Stimulated activated CD8-positive, alpha-beta memory T cell treated with anti-CD3 and anti-CD28 coated beads, Interleukin-7, amount 100 ng/mL, for 4 hours (primary cell): Measurements from ENCODE around the gene SERTAD2.

Source experiments
- DNase-seq, 2 donors: peaks; one replicate each; pipeline ENCODE4 v3.0.0-alpha.2; 2020; ENCODE audit warnings: low read depth in 2 of 2

SERTAD2 gene

DNA sequence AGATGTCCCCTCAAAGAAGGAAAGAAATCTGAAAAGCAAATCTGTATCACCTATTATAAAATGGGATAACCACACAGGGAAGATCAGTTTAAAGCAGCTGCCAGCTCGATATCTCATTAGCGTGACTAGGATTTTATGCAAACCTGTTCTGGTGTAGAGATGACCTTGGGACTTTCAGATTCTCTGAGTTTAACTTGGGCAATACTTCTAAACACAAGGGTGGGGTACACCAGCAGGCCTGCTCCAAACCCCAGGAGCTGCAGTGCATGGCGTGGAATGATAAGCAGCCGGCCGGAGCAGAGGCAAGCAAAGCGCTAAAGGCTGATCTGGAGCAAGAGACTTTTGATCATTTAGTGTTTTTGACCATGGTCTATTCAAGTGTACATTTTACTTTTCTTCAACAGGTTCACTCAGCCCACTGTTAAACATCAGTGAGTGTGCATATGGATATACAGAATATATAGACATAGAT, 4.7 kb downstream of the SERTAD2 start:
- DNase-seq: no peak

DNA sequence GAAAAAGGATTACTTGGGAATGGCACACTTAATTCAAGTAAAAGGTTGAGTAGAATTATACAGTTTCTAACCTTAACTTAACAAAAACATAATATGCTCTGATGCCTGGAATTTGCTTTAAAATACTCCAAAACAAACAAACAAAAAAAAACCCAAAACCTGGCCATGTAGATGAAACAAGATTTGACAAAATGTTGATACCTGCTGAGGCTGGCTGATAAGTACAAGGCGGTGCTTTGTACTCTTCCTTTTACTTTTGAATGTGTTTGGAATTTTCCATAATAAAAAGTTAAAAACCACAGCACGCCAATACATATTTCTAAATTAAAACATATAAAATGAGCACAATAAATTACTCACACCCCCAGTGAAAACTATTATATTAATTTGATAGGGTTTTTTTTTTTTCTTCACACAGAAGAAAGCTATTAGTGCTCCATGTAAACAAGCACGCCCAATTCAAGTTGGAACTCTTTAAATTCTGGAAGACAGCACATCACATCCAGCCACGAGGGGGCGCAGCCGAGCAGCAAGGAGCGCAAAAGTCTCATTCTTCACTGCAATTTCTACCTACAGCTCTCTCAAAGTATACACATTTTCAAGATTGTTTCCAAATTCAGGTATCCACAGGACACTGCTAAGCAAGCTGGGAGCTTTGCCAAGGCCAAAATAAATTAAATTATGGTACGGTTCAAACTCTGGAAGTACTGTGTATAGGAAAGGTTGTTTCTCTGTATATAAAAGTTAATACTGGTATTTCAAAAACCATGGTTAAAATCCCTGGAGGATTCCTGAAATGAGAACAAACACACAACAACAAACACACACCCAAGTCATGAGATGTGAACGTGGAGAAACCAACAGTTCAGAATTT, 7.5 kb downstream of the SERTAD2 start:
- peak; percentile 69 to 76 for DNase-seq

DNA sequence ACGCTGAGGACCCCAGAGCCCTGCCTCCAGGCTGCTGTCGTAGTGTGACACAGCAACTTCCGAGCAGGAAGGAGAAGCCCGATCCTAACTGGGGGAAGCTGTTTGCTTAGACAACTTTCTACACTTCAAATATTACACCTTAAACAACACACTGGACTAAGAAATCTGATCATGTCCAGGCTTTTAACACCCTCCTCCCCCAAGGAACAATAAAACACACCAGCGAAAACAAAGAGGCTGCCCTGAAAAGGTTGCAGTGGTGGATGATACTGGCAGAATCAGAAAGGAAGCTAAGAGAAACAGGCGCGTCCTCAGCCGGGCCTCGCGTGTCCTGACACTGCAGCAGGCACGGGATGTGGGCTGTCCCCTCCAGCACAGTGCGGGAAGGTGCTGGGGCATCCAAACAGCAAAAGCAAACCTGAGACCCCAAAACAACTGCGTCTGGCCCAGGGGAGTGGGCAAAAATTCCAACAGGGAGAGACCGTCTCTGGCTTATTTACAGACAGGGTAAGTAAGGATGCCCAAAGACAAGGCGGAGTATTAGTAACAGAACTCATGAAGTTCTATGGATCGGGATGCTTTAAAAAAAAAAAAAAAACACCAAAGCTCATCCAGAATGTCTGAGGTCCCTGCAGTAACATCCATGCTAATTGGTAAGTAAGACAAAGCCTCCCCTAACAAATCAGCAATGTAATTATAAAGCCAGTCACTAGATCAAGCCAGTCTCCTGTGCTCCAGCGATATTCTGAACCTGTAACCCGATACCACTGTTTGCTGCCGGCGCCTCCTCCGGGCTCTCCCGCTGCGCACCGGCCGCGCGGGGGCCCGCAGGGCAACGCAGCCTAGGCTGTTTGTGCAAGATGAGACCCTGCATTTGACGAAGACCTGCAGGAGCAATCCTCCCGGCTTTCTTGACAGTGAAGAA, 9.0 kb downstream of the SERTAD2 start:
- peak in 1 of 2 donors; percentile 56 for DNase-seq

DNA sequence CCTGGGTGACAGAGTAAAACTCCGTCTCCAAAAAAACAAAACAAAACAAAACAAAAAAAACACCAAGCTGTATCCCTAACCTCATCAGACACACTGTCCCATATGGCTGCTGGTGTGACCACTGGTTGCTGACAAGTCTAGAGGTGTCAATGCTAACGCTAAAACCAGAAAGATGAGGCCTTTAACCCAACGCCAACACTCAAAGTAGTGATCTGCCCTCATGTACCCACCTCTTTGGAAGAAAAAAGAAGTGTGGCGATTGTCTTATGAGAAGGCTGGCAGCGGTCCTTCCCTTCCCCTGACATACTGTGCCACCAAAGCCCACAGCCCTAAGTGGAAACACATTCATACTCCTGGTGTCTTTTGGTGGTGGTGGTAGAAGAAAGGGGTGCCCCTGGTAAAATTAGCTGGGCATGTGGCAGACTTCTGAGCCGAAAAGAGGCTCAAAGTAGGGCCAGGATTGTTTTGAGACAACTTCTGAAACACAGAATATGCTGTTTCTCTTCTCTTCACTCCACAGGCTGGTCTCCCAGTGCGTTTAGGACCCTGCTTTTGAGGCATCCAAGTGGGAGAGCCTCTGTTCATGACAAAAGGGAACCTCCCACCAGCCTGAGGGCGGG, 9.8 kb downstream of the SERTAD2 start:
- DNase-seq: no peak

DNA sequence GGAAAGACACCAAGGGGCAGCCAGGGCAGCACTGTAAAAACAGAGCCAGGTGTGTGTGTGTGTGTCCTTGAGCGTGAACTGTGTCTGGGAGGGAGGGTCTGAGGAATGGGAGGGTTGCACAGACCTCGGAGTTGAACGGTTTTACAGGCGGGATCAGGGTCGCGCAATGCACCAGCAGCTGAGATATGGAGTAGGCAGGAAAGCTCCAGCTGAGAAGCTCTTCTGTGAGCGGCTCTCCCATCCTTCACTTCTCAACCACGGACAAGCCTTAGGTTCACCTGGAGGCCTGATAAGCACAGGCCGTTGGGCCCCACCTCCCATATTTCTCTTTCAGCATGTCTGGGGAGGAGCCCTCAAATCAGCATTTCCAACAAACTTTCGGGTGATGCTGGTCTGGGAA, 12.1 kb downstream of the SERTAD2 start:
- DNase-seq: no peak

DNA sequence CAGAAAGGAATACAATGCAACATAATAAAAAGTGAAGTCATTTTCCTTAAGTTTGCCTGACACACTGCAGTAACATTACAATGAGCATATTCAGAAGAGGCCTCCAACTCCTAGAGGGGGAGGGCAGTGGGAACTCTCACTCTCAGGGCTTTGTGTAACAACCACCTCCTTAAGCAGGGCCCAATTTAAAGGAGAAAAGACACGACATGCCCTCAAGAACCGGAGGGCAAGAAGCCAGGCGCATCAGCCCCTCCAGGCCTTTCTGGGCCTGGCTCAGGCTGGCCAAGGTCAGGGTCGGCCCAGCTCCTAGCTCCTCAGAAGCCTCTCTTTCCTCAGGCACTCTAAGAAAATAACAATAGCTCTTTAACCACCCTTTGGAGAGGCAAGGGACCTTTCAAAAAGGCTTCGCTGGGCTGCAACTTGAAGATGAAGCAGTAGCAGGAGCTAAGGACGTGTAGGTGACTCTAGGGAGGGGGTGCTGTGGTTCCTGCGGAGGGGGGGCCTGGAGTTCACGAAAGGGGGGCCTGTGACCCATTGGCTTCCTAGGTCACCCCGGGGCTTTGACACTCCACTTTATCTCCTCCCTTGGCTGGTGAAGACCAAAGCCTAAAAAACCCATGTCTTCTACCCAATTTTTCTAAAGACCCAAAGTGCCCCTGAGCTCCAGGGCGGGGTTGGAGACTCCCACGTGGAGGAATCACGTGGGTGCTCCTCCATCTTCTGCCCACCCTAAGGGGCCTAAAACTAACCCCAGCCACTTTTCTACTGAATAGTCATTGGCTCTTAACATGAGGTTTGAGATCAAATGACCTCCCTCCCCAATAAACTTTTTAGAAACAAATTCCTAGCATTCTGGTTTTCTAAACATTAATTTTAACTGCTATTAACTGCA, 13.3 kb downstream of the SERTAD2 start:
- no peak for DNase-seq

DNA sequence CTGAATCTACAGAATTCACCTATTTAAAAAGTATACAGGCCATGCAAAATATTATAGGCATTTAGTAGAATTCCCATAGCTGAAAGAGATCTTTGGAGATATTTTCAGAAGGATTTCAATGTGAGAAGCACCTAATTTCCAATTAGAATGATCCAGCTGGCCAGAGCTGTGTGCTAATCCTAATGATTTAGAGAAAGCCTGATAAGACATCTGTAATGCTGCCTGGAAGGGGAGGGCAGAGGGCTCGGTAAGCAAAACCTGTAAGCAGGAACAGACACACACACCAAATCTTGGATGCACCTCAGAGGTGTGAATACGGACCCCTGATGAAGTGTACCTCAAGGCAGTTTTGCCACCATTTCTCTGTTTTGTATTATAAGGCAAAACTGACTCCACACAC, 14.0 kb downstream of the SERTAD2 start:
- no peak for DNase-seq

DNA sequence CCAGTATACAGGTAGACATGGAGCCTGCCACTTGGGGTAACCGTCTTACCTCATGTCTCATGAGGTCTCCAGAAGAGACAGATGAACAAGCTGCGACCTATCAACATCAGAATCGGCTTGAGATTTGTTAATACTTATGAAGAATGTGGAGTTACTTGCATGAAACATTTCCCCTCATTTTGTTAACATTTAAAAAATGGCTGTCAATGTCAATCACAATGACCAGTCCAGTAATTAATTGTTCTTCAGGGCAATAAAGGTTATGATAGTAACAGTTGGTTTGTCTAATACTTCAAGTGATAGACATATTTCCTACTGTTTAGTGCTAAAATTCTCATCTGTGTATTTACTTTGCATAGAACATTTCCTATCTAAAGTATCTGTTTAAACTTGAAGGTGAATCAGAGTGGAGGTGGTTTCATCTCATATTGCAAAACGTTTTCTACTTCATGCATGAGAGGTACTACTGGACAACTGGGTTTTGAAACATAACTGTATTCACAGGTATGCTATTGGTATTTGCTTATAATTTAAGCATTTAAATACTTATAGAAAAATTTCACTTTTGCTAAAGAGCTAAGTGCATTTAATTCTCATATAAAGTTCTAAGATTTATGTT, 15.1 kb downstream of the SERTAD2 start:
- DNase-seq: no peak

DNA sequence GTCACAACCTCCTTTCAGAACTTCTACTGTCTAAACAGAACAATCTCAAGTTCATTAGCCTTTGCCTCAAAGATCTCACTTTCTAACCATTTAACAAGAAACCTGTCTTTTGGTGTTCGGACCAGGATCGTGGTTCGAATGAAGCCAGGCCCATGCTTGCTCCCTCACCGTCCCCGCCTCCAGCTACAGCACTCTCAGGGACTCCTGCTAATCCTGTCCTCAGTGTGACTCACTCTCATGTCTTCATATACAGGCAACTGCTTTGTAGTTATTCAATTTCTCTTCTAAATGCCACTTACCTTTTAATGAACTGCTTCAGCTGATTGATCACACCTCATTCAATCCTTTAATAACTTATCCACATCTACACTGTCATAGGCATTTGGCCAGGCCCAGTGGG, 15.8 kb downstream of the SERTAD2 start:
- no peak for DNase-seq

DNA sequence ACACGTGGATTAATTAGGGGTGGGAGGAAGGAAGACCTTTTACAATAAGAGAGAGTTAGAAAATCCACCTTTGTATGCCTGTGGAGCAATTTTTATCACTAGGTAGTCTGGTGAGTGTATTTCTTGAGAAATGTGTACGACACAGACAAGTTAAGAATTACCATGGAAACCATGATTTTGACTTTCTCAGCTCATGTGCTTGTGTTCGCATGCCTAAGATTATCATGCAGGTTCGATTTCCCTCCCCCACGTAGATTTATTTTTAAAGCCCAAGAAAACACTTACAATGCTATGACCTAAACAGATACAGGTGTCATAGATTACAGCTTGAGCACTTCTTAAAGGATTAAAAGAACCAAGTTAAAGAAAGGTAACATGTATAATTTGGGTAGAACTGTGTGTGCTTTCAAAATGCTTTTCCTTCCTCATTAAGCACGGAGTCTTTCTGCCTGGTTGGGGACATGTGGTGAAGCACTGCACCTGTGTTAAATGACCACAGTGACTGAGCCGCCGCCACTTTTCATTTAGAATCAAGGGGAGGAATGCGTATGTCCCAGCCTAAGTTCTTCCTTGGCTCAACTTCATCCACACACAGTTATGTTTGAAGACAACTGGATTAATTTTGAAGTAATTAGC, 16.6 kb downstream of the SERTAD2 start:
- DNase-seq: no peak

DNA sequence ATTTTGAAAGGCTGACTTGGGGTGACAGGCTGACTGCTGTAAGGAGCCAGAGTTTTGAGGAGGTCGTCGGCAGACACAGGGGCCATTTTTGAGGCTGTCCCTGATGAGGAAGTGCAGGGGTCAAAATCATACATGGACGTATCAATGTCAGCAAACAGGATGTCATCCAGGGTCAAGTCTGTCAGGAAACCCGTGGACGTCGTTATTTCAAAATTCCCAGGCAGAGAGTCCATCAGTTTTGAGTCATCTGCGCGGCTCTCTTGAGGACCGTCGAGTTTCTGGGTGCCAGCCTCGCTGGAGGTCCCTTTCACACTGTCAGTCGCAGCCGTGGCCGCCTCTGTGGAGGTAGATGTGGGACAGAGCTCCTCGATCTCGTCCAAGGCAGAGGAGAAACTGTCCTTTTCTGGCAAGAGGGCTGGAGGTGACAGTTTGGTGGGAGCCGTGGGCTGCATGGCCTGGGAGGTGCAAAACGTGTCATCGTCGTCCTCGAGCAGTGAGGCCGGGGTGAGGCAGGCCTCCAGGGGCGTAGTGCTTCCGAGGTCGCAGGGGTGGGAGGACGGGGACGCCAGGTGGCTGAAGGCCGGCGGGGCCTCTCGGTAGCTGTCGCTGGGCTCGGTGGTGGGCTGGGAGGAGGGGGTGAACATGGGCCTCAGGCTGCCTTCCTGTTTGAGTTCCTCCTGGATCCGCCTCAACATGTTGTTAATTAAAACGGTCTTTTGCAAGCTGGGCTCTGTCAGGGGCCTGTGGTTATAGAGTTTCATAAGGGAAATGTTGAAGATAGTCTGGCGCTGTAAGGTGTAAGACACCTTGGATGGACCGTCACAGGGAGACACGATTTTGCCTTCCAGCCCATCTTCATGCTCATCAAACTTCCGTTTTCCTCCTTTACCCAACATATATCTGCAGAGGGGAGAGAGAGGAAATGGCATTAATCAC, 17.5 kb downstream of the SERTAD2 start:
- no peak for DNase-seq

DNA sequence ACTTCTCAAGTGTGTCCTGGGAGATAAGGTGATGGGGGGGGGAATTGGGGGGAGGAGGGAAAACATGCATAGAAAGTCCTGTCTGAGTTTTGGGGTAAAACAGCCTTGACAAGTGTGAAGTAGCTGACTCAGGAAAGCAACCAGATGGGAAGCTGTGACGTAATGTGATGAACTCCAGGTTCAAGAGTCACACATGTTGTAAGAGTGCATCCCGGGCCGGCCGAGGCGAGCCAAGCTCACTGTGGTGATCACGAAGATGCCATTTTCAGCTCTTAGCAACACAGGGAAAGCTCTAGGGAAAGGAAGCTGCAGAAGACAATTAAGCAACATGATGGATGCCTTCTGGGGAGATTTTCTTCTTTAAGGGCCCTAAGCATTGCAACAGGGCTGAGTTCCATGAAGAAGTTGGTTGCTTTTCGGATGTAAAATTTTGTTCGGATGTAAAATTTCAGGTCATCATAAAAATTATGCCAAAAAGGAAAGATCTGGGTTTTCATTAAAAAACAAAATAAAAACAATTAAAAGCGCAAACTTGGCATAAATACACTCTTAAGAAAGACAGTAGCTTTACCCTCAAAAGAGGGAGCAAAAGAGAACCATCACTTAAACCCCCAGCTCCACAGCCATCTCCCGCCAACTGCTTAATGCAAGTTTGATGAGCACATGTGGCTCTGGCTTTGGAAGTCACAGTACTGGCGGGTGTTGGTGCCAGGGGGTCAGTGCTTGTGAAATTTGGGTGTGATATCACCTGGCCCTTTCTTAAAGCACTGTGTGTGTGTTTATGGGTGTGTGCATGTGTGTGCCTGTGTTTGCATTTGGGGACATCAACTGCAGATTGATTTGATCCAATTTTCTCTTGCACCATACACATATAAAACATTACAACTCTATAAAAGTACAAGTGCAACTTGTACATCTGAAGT, 19.1 kb downstream of the SERTAD2 start:
- no peak for DNase-seq

DNA sequence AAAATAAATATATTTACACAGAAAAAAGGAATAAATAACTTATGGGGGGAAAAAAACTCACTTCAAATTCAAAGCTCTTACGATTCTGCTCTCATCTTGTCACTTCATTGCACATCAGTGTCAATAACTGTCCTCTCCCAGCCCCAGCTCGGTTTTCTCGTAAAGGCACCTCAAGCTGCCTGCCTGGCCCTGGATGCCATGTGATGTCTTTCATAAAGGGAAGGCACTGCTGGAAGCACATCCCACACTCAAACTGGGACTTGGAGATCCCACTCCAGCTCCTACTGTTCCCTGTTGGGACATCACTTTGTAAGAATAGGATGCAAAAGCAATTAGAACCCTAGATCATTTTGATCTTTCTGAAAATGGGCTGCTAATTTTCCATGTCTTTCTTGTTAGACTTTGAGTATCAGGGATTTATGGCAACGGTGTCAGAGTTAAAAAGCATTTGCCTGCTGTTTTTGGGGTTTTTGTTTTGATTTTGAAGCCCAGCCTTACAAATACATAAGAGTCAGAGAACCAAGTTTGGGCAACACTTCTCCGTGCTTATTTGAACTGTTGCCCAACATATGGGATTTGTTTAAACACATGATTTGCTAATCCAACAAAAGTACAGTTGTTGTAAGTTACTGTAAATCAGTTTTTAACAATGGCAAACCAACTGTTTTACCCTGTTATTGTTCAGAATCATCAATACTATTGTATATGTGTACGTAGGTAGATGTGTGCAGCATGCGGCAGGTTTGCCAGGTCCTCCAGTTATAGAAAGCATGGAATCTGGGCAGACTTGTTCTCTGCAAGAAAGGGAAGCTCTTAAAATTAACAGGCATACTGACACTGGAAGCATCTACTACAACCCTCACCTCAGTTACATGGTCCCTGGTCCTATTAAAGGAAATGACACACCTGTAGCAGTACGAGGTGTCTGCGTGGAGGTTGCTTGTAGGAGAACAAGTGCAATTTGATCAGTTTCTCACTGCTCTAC, 20.6 kb downstream of the SERTAD2 start:
- DNase-seq: no peak

DNA sequence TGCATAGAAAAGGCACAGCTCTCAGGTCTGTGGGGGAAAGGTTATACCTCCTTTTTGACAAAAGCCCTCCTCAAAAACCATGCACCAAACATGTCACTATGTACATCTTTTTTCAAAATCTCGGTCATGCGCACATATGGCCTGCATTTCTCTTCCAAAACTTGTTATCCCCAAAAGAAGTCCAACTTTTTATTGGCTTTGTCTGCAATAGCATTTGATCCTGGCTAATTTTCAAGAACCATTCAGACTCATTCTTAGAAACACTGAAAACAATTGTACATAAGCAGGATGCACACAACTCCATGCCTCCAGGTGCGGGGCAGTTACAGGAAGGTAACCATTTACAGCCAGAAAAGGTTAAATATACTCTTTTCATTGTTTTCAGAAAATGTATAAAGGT, 21.9 kb downstream of the SERTAD2 start:
- no peak for DNase-seq

DNA sequence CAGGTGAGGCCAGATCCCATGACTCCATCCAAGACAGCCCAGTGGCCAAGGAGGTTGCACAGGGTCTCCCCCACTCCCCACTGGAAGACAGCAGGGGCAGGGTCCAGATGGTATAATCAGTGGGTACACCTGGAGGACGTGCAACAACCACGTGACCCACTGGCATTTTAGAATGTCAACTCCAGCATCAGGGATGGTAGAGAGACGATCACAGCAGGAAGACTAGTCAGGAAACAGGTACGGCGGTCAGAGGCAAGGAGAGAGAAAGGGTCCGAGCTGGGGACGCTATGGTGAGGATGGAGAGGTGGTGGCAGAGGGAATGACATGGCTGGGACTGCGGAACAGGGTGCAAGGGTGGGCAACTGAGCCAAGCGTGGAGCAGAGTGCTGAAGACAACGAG, 23.0 kb downstream of the SERTAD2 start:
- no peak for DNase-seq

DNA sequence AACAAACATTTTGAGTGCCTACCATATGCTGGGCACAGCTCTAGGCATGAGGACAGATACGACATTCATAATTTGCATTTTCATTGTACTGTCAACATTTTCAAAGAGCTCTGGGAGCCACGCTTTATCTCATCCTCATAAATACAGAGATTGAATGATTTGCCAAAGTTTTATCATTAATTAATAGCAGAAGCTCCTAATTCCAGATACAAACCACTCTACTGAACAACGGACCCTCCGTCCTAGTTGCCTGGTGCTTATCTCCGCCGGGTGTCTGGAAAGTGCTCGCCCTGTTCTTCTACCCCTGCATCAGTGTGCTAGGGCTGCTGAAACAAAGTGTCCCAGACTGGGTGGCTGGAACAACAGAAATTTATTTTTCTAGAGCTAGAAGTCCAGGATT, 23.8 kb downstream of the SERTAD2 start:
- DNase-seq: no peak

DNA sequence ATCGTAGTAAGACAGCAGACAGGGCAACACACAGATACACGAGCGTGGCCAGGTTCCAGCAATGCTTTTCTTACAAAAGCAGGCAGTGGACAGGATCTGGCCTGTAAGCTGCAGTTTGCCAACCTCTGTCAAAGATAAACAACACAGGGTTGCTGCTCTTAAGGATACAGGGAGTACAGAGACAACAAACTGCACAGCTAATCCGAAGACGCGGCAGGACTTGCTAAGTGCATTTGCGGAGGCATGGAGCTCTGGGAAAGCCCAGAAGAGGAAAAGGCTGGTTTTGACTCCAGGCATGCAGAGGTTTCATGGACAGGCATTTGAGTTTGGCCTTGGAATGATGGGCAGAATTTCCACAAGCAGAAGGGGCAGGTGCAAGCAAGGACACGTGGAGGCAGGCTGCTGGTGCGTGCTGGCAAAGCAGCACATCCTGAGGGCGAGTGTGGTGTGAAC, 24.4 kb downstream of the SERTAD2 start:
- DNase-seq: no peak
